ENCODE measurements around the gene NECAB3. TPM values are rescaled to one million over a fixed set of nuclear protein-coding genes. Genes with fewer than 3 reads are reported as not detected.

NECAB3 gene
- total RNA-seq, 4 donors from 2014 or later, result 5.6 to 44.3 (median 20.4) TPM

DNA sequence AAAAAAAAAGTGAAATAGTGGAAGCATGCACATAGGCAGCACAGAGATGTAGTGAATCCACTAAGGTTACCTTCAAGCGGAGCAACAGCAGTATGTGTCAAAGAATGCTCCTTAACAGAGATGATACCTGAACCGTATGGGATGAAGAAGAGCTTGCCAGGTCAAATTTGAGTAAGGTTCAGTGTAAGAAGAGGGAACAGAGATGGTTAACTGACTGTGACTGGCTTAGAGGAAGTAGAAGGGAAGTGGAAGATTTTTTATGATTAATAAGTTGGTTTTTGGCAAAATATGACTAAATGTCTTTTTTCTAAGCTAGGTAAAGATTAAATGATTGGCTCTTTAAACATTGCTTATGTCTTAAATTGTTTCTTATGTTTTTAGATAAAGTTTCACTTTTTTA, 64.7 kb downstream of the NECAB3 start:
- DNase-seq, result no peak
- intact Hi-C loops (cut with DNase I; ENCODE audit: low total_unique reads), result no loop called here
- TF ChIP-seq POLR2A (IDR thresholded peaks at IDR 0.05), result no peak
- TF ChIP-seq, protein P1, sequence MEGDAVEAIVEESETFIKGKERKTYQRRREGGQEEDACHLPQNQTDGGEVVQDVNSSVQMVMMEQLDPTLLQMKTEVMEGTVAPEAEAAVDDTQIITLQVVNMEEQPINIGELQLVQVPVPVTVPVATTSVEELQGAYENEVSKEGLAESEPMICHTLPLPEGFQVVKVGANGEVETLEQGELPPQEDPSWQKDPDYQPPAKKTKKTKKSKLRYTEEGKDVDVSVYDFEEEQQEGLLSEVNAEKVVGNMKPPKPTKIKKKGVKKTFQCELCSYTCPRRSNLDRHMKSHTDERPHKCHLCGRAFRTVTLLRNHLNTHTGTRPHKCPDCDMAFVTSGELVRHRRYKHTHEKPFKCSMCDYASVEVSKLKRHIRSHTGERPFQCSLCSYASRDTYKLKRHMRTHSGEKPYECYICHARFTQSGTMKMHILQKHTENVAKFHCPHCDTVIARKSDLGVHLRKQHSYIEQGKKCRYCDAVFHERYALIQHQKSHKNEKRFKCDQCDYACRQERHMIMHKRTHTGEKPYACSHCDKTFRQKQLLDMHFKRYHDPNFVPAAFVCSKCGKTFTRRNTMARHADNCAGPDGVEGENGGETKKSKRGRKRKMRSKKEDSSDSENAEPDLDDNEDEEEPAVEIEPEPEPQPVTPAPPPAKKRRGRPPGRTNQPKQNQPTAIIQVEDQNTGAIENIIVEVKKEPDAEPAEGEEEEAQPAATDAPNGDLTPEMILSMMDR (IDR thresholded peaks at IDR 0.05), result no peak
- H3K9me3 ChIP-seq, result no peaks in the 10 kb centered on the region
- no peaks in the 10 kb centered on the region for H3K36me3 ChIP-seq
- H3K4me1 ChIP-seq, result no peaks in the 10 kb centered on the region
- H3K27ac ChIP-seq, result no peak overlapping the region
- no peak overlapping the region for H3K4me3 ChIP-seq
- H3K27me3 ChIP-seq, result no peaks in the 10 kb centered on the region

Other genes starting within 250 kb of the NECAB3 start
- gene SNTA1, start 230.7 kb downstream of the NECAB3 start, total RNA-seq, result 10 to 100 TPM; 12.3 to 27.6 (median 20.6) TPM
- gene CBFA2T2, start 184.3 kb downstream of the NECAB3 start, total RNA-seq, result 10 to 100 TPM; 13.6 to 32.4 (median 24.3) TPM
- not detected for gene C20orf144, start 12.1 kb downstream of the NECAB3 start, total RNA-seq
- gene ACTL10, start 7.5 kb downstream of the NECAB3 start, total RNA-seq, result 1 to 10 TPM in 3 of 4 donors, not detected in 1; 1.4 to 4.4 (median 1.9) TPM
- 1 to 10 TPM in 2 of 4 donors, under 1 TPM in 1, not detected in 1; 0.51 to 7.3 (median 1.5) TPM for gene E2F1, start 12.0 kb upstream of the NECAB3 start, total RNA-seq
- gene PXMP4, start 45.9 kb upstream of the NECAB3 start, total RNA-seq, result 10 to 100 TPM in 2 of 4 donors, 1 to 10 TPM in 2; 1.8 to 13.8 (median 10.7) TPM
- gene ZNF341, start 57.6 kb upstream of the NECAB3 start, total RNA-seq, result 1 to 10 TPM; 1.2 to 3.3 (median 2.7) TPM
- 10 to 100 TPM; 48.0 to 73.8 (median 57.9) TPM for gene CHMP4B, start 136.9 kb upstream of the NECAB3 start, total RNA-seq

All from uterus (tissue), 4 donors.